Measurements from ENCODE around the gene NBPF3.
"Not testable (repeated sequence)": the region's sequence is repeated elsewhere in the genome, so short reads cannot be mapped to it uniquely, and the experiment has no call there.

Gene NBPF3

GRCh38 chr1:21439721-21440629 lies at the start of gene NBPF3:
NBPF3 (plus strand) TSS chr1:21440137; CDS start chr1:21445087, 4,950 bp downstream.
- peak; percentile 95 for DNase-seq

- no peak for DNase-seq
Measured at GRCh38 chr1:21391497-21391896, 48.4 kb upstream of the NBPF3 start.

GRCh38 chr1:21392587-21393263 lies 47.2 kb upstream of the NBPF3 start:
- no peak for DNase-seq

GRCh38 chr1:21396516-21396915 lies 43.4 kb upstream of the NBPF3 start:
- no peak for DNase-seq

GRCh38 chr1:21397813-21398188 lies 42.1 kb upstream of the NBPF3 start:
- DNase-seq, result no peak

- not testable (repeated sequence) for DNase-seq
Measured at GRCh38 chr1:21401726-21402346, 38.1 kb upstream of the NBPF3 start.

- DNase-seq, result no peak
Measured at GRCh38 chr1:21406659-21407058, 33.3 kb upstream of the NBPF3 start.

GRCh38 chr1:21409897-21410296 lies 30.0 kb upstream of the NBPF3 start:
- DNase-seq, result not testable (repeated sequence)

GRCh38 chr1:21414015-21414414 lies 25.9 kb upstream of the NBPF3 start:
- DNase-seq, result no peak

- not testable (repeated sequence) for DNase-seq
Measured at GRCh38 chr1:21420378-21420777, 19.6 kb upstream of the NBPF3 start.

GRCh38 chr1:21421307-21421706 lies 18.6 kb upstream of the NBPF3 start:
- DNase-seq, result not testable (repeated sequence)

GRCh38 chr1:21427798-21428480 lies 12.0 kb upstream of the NBPF3 start:
- DNase-seq, result not testable (repeated sequence)

GRCh38 chr1:21428481-21429073 lies 11.4 kb upstream of the NBPF3 start:
- DNase-seq, result not testable (repeated sequence)

- DNase-seq, result peak; percentile 30
Measured at GRCh38 chr1:21429210-21429609, 10.7 kb upstream of the NBPF3 start.

GRCh38 chr1:21430875-21431274 lies 9.1 kb upstream of the NBPF3 start:
- not testable (repeated sequence) for DNase-seq

GRCh38 chr1:21434394-21434793 lies 5.5 kb upstream of the NBPF3 start:
- no peak for DNase-seq

GRCh38 chr1:21435646-21436487 lies 4.1 kb upstream of the NBPF3 start:
- DNase-seq, result no peak

- no peak for DNase-seq
Measured at GRCh38 chr1:21436488-21437340, 3.2 kb upstream of the NBPF3 start.

- DNase-seq, result no peak
Measured at GRCh38 chr1:21437341-21437640, 2.6 kb upstream of the NBPF3 start.

- DNase-seq, result not testable (repeated sequence)
Measured at GRCh38 chr1:21438646-21439312, 1.2 kb upstream of the NBPF3 start.
